Calu3 (cell line): Measurements from ENCODE around the gene CRACR2A. TPM values are rescaled to one million over a fixed set of nuclear protein-coding genes. Genes with fewer than 3 reads are reported as not detected.

ENCODE experiments used
- BruUV-seq: library from RNA; stranded (reverse); fragments of 400-500 nt; replicated peaks from 2 replicates; lab custom pipeline; 2021; lab: Mats Ljungman, UMichigan
- CTCF ChIA-PET: fragments of 300-600 bp; sonication (Branson Sonifier 250); formaldehyde crosslinking; loops from one replicate; lab custom pipeline; 2022; ENCODE audit warnings: antibody characterized with exemption; lab: Charles Lee
- DNase-seq: peaks from one replicate; pipeline ENCODE4 v3.0.0; 2022
- H3K27ac Mint-ChIP-seq: one replicate; pipeline ENCODE4 v1.8.0; 2022; ENCODE audit warnings: mixed read lengths; ENCODE audit not compliant: unreplicated experiment
- H3K27me3 Mint-ChIP-seq: one replicate; pipeline ENCODE4 v1.8.0; 2022; ENCODE audit warnings: mixed read lengths; ENCODE audit not compliant: unreplicated experiment
- H3K36me3 Mint-ChIP-seq: one replicate; pipeline ENCODE4 v1.8.0; 2022; ENCODE audit warnings: mild to moderate bottlenecking, moderate library complexity, mixed read lengths; ENCODE audit not compliant: insufficient read depth, unreplicated experiment
- H3K4me1 Mint-ChIP-seq: one replicate; pipeline ENCODE4 v1.8.0; 2022; ENCODE audit warnings: mild to moderate bottlenecking, low read depth, mixed read lengths; ENCODE audit not compliant: unreplicated experiment
- H3K4me3 Mint-ChIP-seq: one replicate; pipeline ENCODE4 v1.8.0; 2022; ENCODE audit warnings: mild to moderate bottlenecking, low read depth, moderate library complexity, mixed read lengths; ENCODE audit not compliant: unreplicated experiment
- H3K9me3 Mint-ChIP-seq: one replicate; pipeline ENCODE4 v1.8.0; 2022; ENCODE audit warnings: low read depth, mixed read lengths; ENCODE audit not compliant: unreplicated experiment
- CTCF ChIP-seq: fragments of 200-600 bp; IDR thresholded peaks from one replicate; pipeline ENCODE4 v1.8.0; 2022; ENCODE audit warnings: antibody characterized with exemption; ENCODE audit not compliant: unreplicated experiment
- intact Hi-C: fragments of 100-400 bp; cut with micrococcal nuclease; formaldehyde crosslinking; loops from one replicate; pipeline ENCODE4 v1.10.0; 2022; ENCODE audit not compliant: unreplicated experiment
- total RNA-seq: library from RNA; stranded (reverse); gene quantifications from 2 replicates; pipeline ENCODE4 v1.2.3, GENCODE V29; 2022

Gene CRACR2A
- total RNA-seq, 1 experiment from 2014 or later, result 9.5 TPM

DNA sequence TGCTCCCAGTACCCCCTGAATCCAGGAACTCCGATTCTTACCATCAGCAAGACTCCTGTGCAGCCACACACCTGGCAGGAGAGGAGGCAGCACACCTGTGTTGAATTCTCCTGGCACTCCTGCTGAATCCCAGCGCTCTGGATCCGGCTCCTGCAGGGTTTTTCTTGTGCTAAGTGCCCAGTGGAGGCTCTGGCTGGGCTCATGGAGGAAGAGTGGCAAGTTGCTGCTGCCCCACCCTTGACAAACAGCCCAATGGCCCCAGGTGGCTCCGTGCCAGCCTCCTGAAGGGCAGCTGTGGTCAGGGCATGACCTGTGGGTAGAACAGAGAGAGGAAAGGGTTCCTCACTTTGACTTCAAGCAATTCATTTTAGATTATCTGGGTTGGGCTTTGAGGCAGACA is 20.0 kb downstream of the CRACR2A start:
- Mint-ChIP-seq H3K36me3 (no peaks in the 10 kb centered on the region), H3K9me3 (no peaks in the 10 kb centered on the region), H3K27ac (no peak overlapping the region), H3K4me1 (no peaks in the 10 kb centered on the region), H3K4me3 (no peak overlapping the region), H3K27me3 (no peaks in the 10 kb centered on the region)
- CTCF ChIA-PET, result interaction anchor here (0.9 kb wide), 1 partner anchor 14 kb away, joined by 3 read pairs; no protein-coding TSS in a partner anchor
- DNase-seq, result peak; percentile 70
- intact Hi-C loops, result no loop called here
- no TSS peak for BruUV-seq
- no peak for TF ChIP-seq CTCF

DNA sequence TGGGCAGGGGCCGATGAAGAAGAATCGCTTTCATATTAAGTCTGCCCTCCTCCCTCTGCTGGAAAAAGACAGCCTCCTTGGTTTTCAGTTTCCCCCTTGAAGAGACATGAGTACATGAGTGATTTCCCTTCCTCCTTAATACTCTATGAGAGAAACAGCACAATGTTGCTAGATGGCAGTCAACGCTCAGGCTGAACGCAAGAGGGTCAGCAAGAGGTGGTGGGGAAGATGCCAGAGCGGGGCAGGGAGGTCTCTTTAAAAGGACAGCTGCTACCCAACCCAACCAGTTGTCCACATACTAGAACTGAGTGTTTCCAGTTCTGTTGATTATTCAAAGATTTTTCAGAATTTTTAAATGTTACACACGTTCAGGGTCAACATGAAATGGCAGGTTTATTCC is 22.8 kb downstream of the CRACR2A start:
- TF ChIP-seq CTCF, result no peak
- intact Hi-C loops, result no loop called here
- no peaks in the 10 kb centered on the region for H3K27me3 Mint-ChIP-seq
- H3K27ac Mint-ChIP-seq, result no peak overlapping the region
- H3K4me3 Mint-ChIP-seq, result no peak overlapping the region
- BruUV-seq, result no TSS peak
- peaks cover 8% of the 10 kb centered on the region for H3K4me1 Mint-ChIP-seq
- DNase-seq, result no peak
- CTCF ChIA-PET, result no interaction called here
- no peaks in the 10 kb centered on the region for H3K36me3 Mint-ChIP-seq
- H3K9me3 Mint-ChIP-seq, result no peaks in the 10 kb centered on the region

DNA sequence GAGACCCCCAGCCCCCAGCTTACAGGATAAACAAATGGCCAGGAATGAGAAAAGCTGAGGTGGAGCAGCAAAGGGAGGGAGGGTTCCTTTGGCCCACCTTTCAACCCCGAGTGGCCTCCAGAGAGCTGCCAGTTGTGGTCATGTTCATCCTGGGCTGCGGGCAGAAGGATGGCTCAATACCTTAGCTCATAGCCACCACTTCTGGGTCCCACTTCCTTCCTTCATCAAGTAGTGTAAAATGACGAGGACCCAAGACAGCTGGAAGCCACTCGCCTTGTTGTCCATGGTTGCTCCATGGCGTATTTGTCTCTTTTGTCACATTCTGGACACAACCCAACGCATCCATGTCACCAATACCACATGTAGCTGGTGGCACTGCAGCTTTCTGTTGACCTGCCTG is 24.2 kb downstream of the CRACR2A start:
- peaks cover 8% of the 10 kb centered on the region for H3K4me1 Mint-ChIP-seq
- no peak overlapping the region for H3K27ac Mint-ChIP-seq
- DNase-seq, result no peak
- H3K36me3 Mint-ChIP-seq, result no peaks in the 10 kb centered on the region
- H3K27me3 Mint-ChIP-seq, result no peaks in the 10 kb centered on the region
- CTCF ChIA-PET, result no interaction called here
- no peak for TF ChIP-seq CTCF
- no TSS peak for BruUV-seq
- H3K4me3 Mint-ChIP-seq, result no peak overlapping the region
- no peaks in the 10 kb centered on the region for H3K9me3 Mint-ChIP-seq
- intact Hi-C loops, result no loop called here

GRCh38 chr12:3727877-3728632 is 24.9 kb downstream of the CRACR2A start:
- H3K4me3 Mint-ChIP-seq, result no peak overlapping the region
- H3K36me3 Mint-ChIP-seq, result no peaks in the 10 kb centered on the region
- no peak overlapping the region for H3K27ac Mint-ChIP-seq
- H3K4me1 Mint-ChIP-seq, result peaks cover 8% of the 10 kb centered on the region
- DNase-seq, result no peak
- no peak for TF ChIP-seq CTCF
- BruUV-seq, result no TSS peak
- intact Hi-C loops, result no loop called here
- no peaks in the 10 kb centered on the region for H3K9me3 Mint-ChIP-seq
- CTCF ChIA-PET, result no interaction called here
- H3K27me3 Mint-ChIP-seq, result no peaks in the 10 kb centered on the region
